NB4 (cell line): ENCODE measurements around the gene TMEM39A.

Experiments used
- DNase-seq: peaks from one replicate; pipeline ENCODE4 v3.0.0; 2010; ENCODE audit warnings: low read depth
- H3K4me3 ChIP-seq: one replicate; pipeline ENCODE4 v1.5.1; 2011; ENCODE audit warnings: mild to moderate bottlenecking, low read depth, low read length, moderate library complexity
- CTCF ChIP-seq: IDR thresholded peaks from one replicate; pipeline ENCODE4 v1.5.1; 2012; ENCODE audit warnings: low read depth, low read length
- MAX ChIP-seq: IDR thresholded peaks from 2 replicates; pipeline ENCODE4 v1.6.1; 2011; ENCODE audit warnings: low read depth, low read length
- MYC ChIP-seq: IDR thresholded peaks from 2 replicates; pipeline ENCODE4 v1.6.1; 2011; ENCODE audit warnings: low read depth, low read length
- POLR2A ChIP-seq: IDR thresholded peaks from 2 replicates; pipeline ENCODE4 v1.6.1; 2011; ENCODE audit warnings: mild to moderate bottlenecking; ENCODE audit not compliant: insufficient read length; ENCODE audit errors: extremely low read depth

Gene TMEM39A

GRCh38 chr3:119416873-119417272, 46.5 kb downstream of the TMEM39A start:
- no peak for DNase-seq
- H3K4me3 ChIP-seq: no peak overlapping the region
- TF ChIP-seq CTCF: no peak
- no peak for TF ChIP-seq MYC
- no peak for TF ChIP-seq MAX
- no peak for TF ChIP-seq POLR2A

GRCh38 chr3:119413603-119414280, 49.7 kb downstream of the TMEM39A start:
- TF ChIP-seq POLR2A (no peak), MYC (no peak), CTCF (no peak), MAX (no peak)
- no peak overlapping the region for H3K4me3 ChIP-seq
- no peak for DNase-seq

- no peak for TF ChIP-seq CTCF
- TF ChIP-seq MYC: no peak
- H3K4me3 ChIP-seq: no peak overlapping the region
- no peak for DNase-seq
Observed at GRCh38 chr3:119409844-119410243, 53.6 kb downstream of the TMEM39A start.

- DNase-seq: no peak
- no peak overlapping the region for H3K4me3 ChIP-seq
- TF ChIP-seq CTCF (no peak), POLR2A (no peak), MYC (no peak), MAX (no peak)
Observed at GRCh38 chr3:119408243-119408950, 55.0 kb downstream of the TMEM39A start.

GRCh38 chr3:119405315-119405714, 58.1 kb downstream of the TMEM39A start:
- no peak overlapping the region for H3K4me3 ChIP-seq
- TF ChIP-seq MAX (no peak), POLR2A (no peak), CTCF (no peak)
- no peak for DNase-seq

- no peak for DNase-seq
- TF ChIP-seq MYC (no peak), POLR2A (no peak), CTCF (no peak), MAX (no peak)
- H3K4me3 ChIP-seq: no peak overlapping the region
Observed at GRCh38 chr3:119403201-119403600, 60.2 kb downstream of the TMEM39A start.
